Colonic mucosa (tissue), 4 donors: ENCODE data around the gene UGGT2. TPM values are rescaled to one million over a fixed set of nuclear protein-coding genes. Genes with fewer than 3 reads are reported as not detected.
"Not testable (repeated sequence)": the region's sequence is repeated elsewhere in the genome, so short reads cannot be mapped to it uniquely, and the experiment has no call there.

Source experiments
- DNase-seq: peaks from one replicate; pipeline ENCODE4 v3.0.0-alpha.2; 2020
- H3K27ac ChIP-seq: fragments of 200-600 bp; one replicate; pipeline ENCODE4 v1.8.0; 2021
- H3K27me3 ChIP-seq: fragments of 200-600 bp; one replicate; pipeline ENCODE4 v1.8.0; 2021
- H3K36me3 ChIP-seq: fragments of 200-600 bp; one replicate; pipeline ENCODE4 v1.8.0; 2021
- H3K4me1 ChIP-seq: fragments of 200-600 bp; one replicate; pipeline ENCODE4 v1.8.0; 2021; ENCODE audit warnings: mild to moderate bottlenecking
- H3K4me3 ChIP-seq: fragments of 200-600 bp; one replicate; pipeline ENCODE4 v1.8.0; 2021
- H3K9ac ChIP-seq, 2 donors: one replicate each; pipeline ENCODE4 v1.7.0; 2013; ENCODE audit warnings: control low read depth in 2 of 2, low read depth in 2 of 2, low read length in 2 of 2
- H3K9me3 ChIP-seq: fragments of 200-600 bp; one replicate; pipeline ENCODE4 v1.8.0; 2021
- intact Hi-C: fragments of 100-400 bp; cut with DNase I; formaldehyde crosslinking; loops from one replicate; pipeline ENCODE4 v1.14.1; 2022
- total RNA-seq, 2 donors: library from RNA; stranded (reverse); fragmentation: NEBNext Ultra II Directional in 1 of 2; extraction: Animal tissue kit (Norgen Biotek cat#: 25700) in 1 of 2; gene quantifications; one replicate each; pipeline ENCODE4 v1.2.1, GENCODE V29; 2021
- TF ChIP-seq, protein P1 (sequence below): fragments of 200-600 bp; IDR thresholded peaks from one replicate; pipeline ENCODE4 v1.8.0; 2022; ENCODE audit warnings: antibody characterized with exemption, mild to moderate bottlenecking
- donor health status: healthy.
- donor health status: DM: no; HTN: no; CAD: no.
- donor health status: DM: no; HTN: no; CAD: no.

The UGGT2 gene
- total RNA-seq, 2 donors from 2014 or later = 16.3 to 18.0 TPM

DNA sequence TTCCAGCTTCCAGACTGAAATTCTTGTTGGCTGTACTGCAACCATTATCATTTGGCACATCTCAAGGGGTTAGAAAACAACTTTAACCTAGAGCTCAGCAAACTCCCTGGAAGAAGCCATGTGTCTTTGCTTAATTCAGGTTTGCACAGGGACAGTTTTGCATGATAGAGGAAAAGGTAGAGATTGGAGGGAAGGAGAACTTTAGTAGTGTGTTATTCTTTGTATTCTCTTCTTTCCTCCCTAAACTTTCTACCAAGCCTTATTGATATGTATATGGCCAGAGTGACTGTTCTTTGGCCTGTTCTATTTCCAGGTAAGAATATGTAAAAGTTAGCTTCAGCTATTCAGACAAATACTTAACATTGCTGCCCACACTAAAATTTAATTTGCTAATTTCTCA lies 53.1 kb downstream of the UGGT2 start:
- TF ChIP-seq, protein P1, sequence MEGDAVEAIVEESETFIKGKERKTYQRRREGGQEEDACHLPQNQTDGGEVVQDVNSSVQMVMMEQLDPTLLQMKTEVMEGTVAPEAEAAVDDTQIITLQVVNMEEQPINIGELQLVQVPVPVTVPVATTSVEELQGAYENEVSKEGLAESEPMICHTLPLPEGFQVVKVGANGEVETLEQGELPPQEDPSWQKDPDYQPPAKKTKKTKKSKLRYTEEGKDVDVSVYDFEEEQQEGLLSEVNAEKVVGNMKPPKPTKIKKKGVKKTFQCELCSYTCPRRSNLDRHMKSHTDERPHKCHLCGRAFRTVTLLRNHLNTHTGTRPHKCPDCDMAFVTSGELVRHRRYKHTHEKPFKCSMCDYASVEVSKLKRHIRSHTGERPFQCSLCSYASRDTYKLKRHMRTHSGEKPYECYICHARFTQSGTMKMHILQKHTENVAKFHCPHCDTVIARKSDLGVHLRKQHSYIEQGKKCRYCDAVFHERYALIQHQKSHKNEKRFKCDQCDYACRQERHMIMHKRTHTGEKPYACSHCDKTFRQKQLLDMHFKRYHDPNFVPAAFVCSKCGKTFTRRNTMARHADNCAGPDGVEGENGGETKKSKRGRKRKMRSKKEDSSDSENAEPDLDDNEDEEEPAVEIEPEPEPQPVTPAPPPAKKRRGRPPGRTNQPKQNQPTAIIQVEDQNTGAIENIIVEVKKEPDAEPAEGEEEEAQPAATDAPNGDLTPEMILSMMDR = no peak
- DNase-seq = no peak
- no peak overlapping the region for H3K4me3 ChIP-seq
- H3K4me1 ChIP-seq = no peaks in the 10 kb centered on the region
- no peaks in the 10 kb centered on the region for H3K9me3 ChIP-seq
- no peak overlapping the region for H3K9ac ChIP-seq
- no peaks in the 10 kb centered on the region for H3K36me3 ChIP-seq
- intact Hi-C loops = no loop called here
- no peaks in the 10 kb centered on the region for H3K27me3 ChIP-seq
- H3K27ac ChIP-seq = no peak overlapping the region

DNA sequence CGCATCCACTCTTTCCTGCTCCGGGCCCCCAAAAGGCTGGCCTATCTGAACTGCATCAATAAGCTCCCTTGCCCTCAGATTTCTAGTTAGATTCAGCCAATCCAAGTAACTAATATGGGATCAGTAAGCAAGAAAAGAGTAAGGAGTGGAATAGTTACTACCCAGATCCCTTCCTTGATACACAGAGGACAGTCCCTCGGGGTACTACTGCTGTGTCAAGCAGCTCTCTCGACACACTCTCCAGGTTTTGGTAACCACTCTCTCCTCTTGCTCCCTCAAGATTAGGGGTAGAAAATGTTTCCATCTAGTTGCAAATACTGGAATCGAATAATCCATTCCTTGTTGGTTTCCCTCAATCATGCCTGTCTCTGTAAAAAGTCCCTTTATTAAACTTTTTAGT lies 65.4 kb downstream of the UGGT2 start:
- DNase-seq = no peak
- Histone ChIP-seq H3K36me3 (no peaks in the 10 kb centered on the region), H3K4me3 (no peak overlapping the region), H3K9me3 (no peaks in the 10 kb centered on the region), H3K9ac (no peak overlapping the region), H3K27ac (no peak overlapping the region), H3K4me1 (no peaks in the 10 kb centered on the region), H3K27me3 (no peaks in the 10 kb centered on the region)
- intact Hi-C loops = no loop called here
- TF ChIP-seq, protein P1 = no peak

DNA sequence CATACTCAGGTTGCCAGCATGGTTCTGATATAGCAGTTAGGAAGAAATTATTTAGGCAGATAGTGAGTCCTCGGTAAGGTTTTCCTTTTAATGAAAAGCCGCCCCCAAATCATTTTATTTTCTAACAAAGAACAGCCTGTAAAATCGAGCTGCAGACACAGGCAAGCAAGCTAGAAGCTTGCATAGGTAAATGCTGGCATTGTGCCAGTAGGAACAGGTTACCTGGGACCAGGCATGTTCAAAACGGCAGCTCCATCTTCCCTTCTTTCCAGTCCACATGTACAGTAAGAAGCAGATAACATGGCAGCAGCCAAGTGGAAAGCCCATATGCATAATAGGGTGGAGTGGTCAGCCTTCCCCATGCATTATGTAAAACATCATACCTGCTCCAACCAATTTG lies 71.1 kb downstream of the UGGT2 start:
- H3K4me3 ChIP-seq = no peak overlapping the region
- H3K27me3 ChIP-seq = no peaks in the 10 kb centered on the region
- TF ChIP-seq, protein P1 = no peak
- H3K9me3 ChIP-seq = no peaks in the 10 kb centered on the region
- H3K9ac ChIP-seq = no peak overlapping the region
- H3K36me3 ChIP-seq = no peaks in the 10 kb centered on the region
- intact Hi-C loops = no loop called here
- no peak overlapping the region for H3K27ac ChIP-seq
- DNase-seq = no peak
- H3K4me1 ChIP-seq = no peaks in the 10 kb centered on the region

DNA sequence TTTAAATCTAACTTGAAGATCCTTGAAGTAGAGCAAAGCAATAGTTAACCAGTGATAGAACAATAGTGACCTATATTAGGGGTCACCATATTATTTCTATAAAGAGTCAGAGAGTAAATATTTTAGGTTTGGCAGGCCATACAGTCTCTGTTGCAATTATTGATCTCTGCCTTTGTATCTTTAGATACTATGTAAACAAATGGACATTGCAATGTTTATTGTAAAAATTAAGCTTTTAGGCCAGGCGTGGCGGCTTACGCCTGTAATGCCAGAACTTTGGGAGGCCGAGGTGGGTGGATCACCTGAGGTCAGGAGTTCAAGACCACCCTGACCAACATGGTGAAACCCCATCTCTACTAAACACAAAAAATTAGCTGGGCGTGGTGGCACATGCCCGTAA lies 80.5 kb downstream of the UGGT2 start:
- H3K4me3 ChIP-seq, H3K9ac ChIP-seq, intact Hi-C loops, H3K9me3 ChIP-seq, H3K4me1 ChIP-seq, H3K27me3 ChIP-seq, H3K27ac ChIP-seq, DNase-seq, H3K36me3 ChIP-seq: not testable (repeated sequence)

DNA sequence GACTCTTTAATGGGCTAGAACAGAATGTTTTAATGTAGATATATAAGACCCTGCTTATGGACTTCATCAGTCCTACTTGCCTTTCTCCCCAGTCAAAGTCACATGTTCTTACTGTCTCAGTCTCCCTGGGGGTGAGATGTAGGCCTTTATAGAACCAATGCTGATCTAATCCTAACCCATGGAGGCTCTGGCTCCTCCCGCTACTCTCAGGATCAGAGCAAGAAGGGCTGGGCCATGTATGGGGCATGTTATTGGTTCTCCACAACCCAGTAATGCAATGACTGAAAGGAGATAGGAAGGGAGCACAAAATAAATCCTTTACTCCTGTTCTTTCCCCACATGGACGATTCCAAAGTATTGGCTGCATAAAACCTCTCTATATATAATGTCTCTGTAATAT lies 82.3 kb downstream of the UGGT2 start:
- TF ChIP-seq, protein P1 = no peak
- H3K4me3 ChIP-seq = no peak overlapping the region

DNA sequence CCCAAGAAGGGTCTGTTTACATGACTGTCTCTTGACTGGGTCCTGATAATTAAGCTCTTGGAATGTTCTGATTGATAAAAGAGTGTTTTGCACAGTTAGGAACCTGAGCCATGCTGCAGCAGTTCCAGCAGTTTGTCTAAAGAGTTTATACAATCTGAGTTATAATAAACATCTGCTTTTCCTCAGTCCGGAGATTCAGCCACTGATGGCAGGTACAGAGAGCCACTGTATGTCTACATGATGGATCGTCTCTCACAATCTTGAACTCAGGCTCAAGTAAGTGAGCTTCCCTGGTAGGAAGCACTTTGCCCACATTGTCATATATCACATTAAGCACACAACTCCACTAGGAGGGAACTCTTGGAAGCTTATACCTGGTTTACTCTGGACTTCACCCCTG lies 84.3 kb downstream of the UGGT2 start:
- Histone ChIP-seq H3K9me3 (no peaks in the 10 kb centered on the region), H3K36me3 (no peaks in the 10 kb centered on the region), H3K9ac (no peak overlapping the region), H3K4me1 (no peaks in the 10 kb centered on the region), H3K27ac (no peak overlapping the region), H3K4me3 (no peak overlapping the region), H3K27me3 (no peaks in the 10 kb centered on the region)
- intact Hi-C loops = no loop called here
- no peak for DNase-seq
- TF ChIP-seq, protein P1 = no peak

More for the DNA sequence above, 82.3 kb downstream of the UGGT2 start:
- DNase-seq = no peak
- no peaks in the 10 kb centered on the region for H3K4me1 ChIP-seq
- no peaks in the 10 kb centered on the region for H3K36me3 ChIP-seq
- H3K27ac ChIP-seq = no peak overlapping the region
- H3K9ac ChIP-seq = no peak overlapping the region
- no peaks in the 10 kb centered on the region for H3K27me3 ChIP-seq
- H3K9me3 ChIP-seq = no peaks in the 10 kb centered on the region
- intact Hi-C loops = no loop called here
